ENCODE results near the gene MMRN1. TPM values are rescaled to one million over a fixed set of nuclear protein-coding genes. Genes with fewer than 3 reads are reported as not detected.

MMRN1 gene
- total and polyA plus RNA-seq, 10 donors = 0.15 to 6.5 (median 3.2) TPM

GRCh38 chr4:89939994-89940393 lies 45.3 kb downstream of the MMRN1 start:
- Histone ChIP-seq H3K36me3 (no peaks in the 10 kb centered on the region), H3K9me3 (no peaks in the 10 kb centered on the region), H3K27me3 (replicated peaks in 1 of 7) (no peaks in the 10 kb centered on the region), H3K27ac (no peak overlapping the region), H3K4me3 (no peak overlapping the region), H3K4me1 (no peaks in the 10 kb centered on the region)
- TF ChIP-seq, protein P1, sequence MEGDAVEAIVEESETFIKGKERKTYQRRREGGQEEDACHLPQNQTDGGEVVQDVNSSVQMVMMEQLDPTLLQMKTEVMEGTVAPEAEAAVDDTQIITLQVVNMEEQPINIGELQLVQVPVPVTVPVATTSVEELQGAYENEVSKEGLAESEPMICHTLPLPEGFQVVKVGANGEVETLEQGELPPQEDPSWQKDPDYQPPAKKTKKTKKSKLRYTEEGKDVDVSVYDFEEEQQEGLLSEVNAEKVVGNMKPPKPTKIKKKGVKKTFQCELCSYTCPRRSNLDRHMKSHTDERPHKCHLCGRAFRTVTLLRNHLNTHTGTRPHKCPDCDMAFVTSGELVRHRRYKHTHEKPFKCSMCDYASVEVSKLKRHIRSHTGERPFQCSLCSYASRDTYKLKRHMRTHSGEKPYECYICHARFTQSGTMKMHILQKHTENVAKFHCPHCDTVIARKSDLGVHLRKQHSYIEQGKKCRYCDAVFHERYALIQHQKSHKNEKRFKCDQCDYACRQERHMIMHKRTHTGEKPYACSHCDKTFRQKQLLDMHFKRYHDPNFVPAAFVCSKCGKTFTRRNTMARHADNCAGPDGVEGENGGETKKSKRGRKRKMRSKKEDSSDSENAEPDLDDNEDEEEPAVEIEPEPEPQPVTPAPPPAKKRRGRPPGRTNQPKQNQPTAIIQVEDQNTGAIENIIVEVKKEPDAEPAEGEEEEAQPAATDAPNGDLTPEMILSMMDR (IDR thresholded peaks at IDR 0.05 in 8 of 11, conservative IDR thresholded peaks at IDR 0.05 in 3 of 11) = no peak
- TF ChIP-seq POLR2A (IDR thresholded peaks at IDR 0.05) (no peak), POLR2AphosphoS5 (IDR thresholded peaks at IDR 0.05) (no peak)
- intact Hi-C loops (cut with DNase I; ENCODE audit: low total_unique reads) = no loop called here
- no peak for DNase-seq

DNA sequence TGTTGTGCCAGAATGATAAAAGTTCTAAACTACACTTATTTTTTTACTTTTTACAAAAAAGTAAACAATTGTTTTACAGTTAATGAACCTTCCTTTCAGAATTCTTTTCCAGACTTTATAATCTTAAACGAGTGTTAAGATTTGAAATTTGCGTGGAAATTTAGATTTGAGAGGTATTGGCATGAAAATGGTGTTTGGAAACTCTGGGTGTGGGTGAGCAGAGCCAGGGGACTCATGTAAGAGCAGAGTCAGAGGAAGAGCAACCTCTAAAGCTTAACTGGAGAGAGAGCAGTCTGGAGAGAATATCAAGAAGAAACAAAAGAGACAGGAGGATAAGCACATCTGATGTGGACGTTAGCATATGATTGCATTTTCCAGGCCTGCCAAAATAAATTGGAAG lies 48.2 kb downstream of the MMRN1 start:
- no peaks in the 10 kb centered on the region for H3K27me3 ChIP-seq (replicated peaks in 1 of 7)
- H3K36me3 ChIP-seq = no peaks in the 10 kb centered on the region
- H3K4me3 ChIP-seq = no peak overlapping the region
- H3K9me3 ChIP-seq = no peaks in the 10 kb centered on the region
- H3K27ac ChIP-seq = no peak overlapping the region
- TF ChIP-seq POLR2AphosphoS5 (IDR thresholded peaks at IDR 0.05) = no peak
- TF ChIP-seq, protein P1 (IDR thresholded peaks at IDR 0.05 in 8 of 11, conservative IDR thresholded peaks at IDR 0.05 in 3 of 11) = no peak
- TF ChIP-seq POLR2A (IDR thresholded peaks at IDR 0.05) = no peak
- no peaks in the 10 kb centered on the region for H3K4me1 ChIP-seq
- WGBS, 5 donors = 76 to 94% (median 86%) methylated on average over 3 of the region's 3 CpGs
- intact Hi-C loops (cut with DNase I; ENCODE audit: low total_unique reads) = no loop called here
- no peak for DNase-seq

GRCh38 chr4:89949782-89950387 lies 55.2 kb downstream of the MMRN1 start:
- intact Hi-C loops (cut with DNase I; ENCODE audit: low total_unique reads) = no loop called here
- Histone ChIP-seq H3K4me1 (no peaks in the 10 kb centered on the region), H3K36me3 (no peaks in the 10 kb centered on the region), H3K4me3 (no peak overlapping the region), H3K27ac (no peak overlapping the region), H3K27me3 (replicated peaks in 1 of 7) (no peaks in the 10 kb centered on the region), H3K9me3 (no peaks in the 10 kb centered on the region)
- 82 to 96% (median 86%) methylated on average over 2 of the region's 2 CpGs for WGBS, 5 donors
- TF ChIP-seq, protein P1 (IDR thresholded peaks at IDR 0.05 in 8 of 11, conservative IDR thresholded peaks at IDR 0.05 in 3 of 11) = no peak
- no peak for TF ChIP-seq POLR2AphosphoS5 (IDR thresholded peaks at IDR 0.05)
- no peak for TF ChIP-seq POLR2A (IDR thresholded peaks at IDR 0.05)
- no peak for DNase-seq

- no peaks in the 10 kb centered on the region for H3K27me3 ChIP-seq (replicated peaks in 1 of 7)
- WGBS, 5 donors = 77 to 90% (median 86%) methylated on average over 3 of the region's 3 CpGs
- H3K27ac ChIP-seq = no peak overlapping the region
- no peaks in the 10 kb centered on the region for H3K4me1 ChIP-seq
- no peaks in the 10 kb centered on the region for H3K36me3 ChIP-seq
- intact Hi-C loops (cut with DNase I; ENCODE audit: low total_unique reads) = no loop called here
- TF ChIP-seq POLR2A (IDR thresholded peaks at IDR 0.05) (no peak), POLR2AphosphoS5 (IDR thresholded peaks at IDR 0.05) (no peak)
- TF ChIP-seq, protein P1 (IDR thresholded peaks at IDR 0.05 in 8 of 11, conservative IDR thresholded peaks at IDR 0.05 in 3 of 11) = no peak
- no peaks in the 10 kb centered on the region for H3K9me3 ChIP-seq
- no peak overlapping the region for H3K4me3 ChIP-seq
- DNase-seq = no peak
Measured at GRCh38 chr4:89952458-89952857, 57.8 kb downstream of the MMRN1 start.
